LoVo (cell line): ENCODE measurements around the gene LINC00632.
A peak's percentile ranks its signal among the peaks of the same experiment; 100 is the strongest.
"Not testable (repeated sequence)": the region's sequence is repeated elsewhere in the genome, so short reads cannot be mapped to it uniquely, and the experiment has no call there.

Source experiments
- DNase-seq: peaks from one replicate; pipeline ENCODE4 v3.0.0-alpha.2; 2016; ENCODE audit warnings: low spot score

LINC00632 gene

GRCh38 chrX:140709421-140709846 lies at the start of gene LINC00632:
Gene LINC00632 (plus strand): TSS chrX:140709759.
- DNase-seq: no peak

GRCh38 chrX:140661643-140662042 lies 47.9 kb upstream of the LINC00632 start:
- no peak for DNase-seq

- DNase-seq: peak; percentile 0
These were observed 44.6 kb upstream of the LINC00632 start for GRCh38 chrX:140664939-140665338.

- DNase-seq: no peak
These were observed 36.5 kb upstream of the LINC00632 start for GRCh38 chrX:140672840-140673731.

GRCh38 chrX:140687706-140688105 lies 21.9 kb upstream of the LINC00632 start:
- no peak for DNase-seq

GRCh38 chrX:140691596-140691995 lies 18.0 kb upstream of the LINC00632 start:
- DNase-seq: not testable (repeated sequence)

GRCh38 chrX:140697618-140698017 lies 11.9 kb upstream of the LINC00632 start:
- no peak for DNase-seq

GRCh38 chrX:140701480-140701879 lies 8.1 kb upstream of the LINC00632 start:
- DNase-seq: no peak

GRCh38 chrX:140710710-140711109 lies 1.2 kb downstream of the LINC00632 start:
- no peak for DNase-seq

GRCh38 chrX:140711894-140712293 lies 2.3 kb downstream of the LINC00632 start:
- no peak for DNase-seq

GRCh38 chrX:140712413-140713173 lies 3.0 kb downstream of the LINC00632 start:
- DNase-seq: no peak

- no peak for DNase-seq
These were observed 3.6 kb downstream of the LINC00632 start for GRCh38 chrX:140713174-140713539.

- no peak for DNase-seq
These were observed 6.2 kb downstream of the LINC00632 start for GRCh38 chrX:140715787-140716186.

- DNase-seq: no peak
These were observed 13.7 kb downstream of the LINC00632 start for GRCh38 chrX:140723121-140723715.

- DNase-seq: no peak
These were observed 14.8 kb downstream of the LINC00632 start for GRCh38 chrX:140724309-140724708.

- no peak for DNase-seq
These were observed 15.2 kb downstream of the LINC00632 start for GRCh38 chrX:140724736-140725135.

- no peak for DNase-seq
These were observed 15.9 kb downstream of the LINC00632 start for GRCh38 chrX:140725500-140725899.

GRCh38 chrX:140733766-140734342 lies 24.3 kb downstream of the LINC00632 start:
- DNase-seq: peak; percentile 11

GRCh38 chrX:140744085-140744484 lies 34.5 kb downstream of the LINC00632 start:
- DNase-seq: no peak

GRCh38 chrX:140756941-140757340 lies 47.4 kb downstream of the LINC00632 start:
- no peak for DNase-seq

GRCh38 chrX:140762061-140762460 lies 52.5 kb downstream of the LINC00632 start:
- peak; percentile 1 for DNase-seq

- DNase-seq: no peak
These were observed 54.9 kb downstream of the LINC00632 start for GRCh38 chrX:140764401-140764919.
